GM19240 (cell line): Measurements from ENCODE around the gene ZBTB47.

Source experiments
- DNase-seq: peaks from one replicate; pipeline ENCODE4 v3.0.0; 2011; ENCODE audit warnings: low spot score; ENCODE audit not compliant: insufficient read length

The ZBTB47 gene

DNA sequence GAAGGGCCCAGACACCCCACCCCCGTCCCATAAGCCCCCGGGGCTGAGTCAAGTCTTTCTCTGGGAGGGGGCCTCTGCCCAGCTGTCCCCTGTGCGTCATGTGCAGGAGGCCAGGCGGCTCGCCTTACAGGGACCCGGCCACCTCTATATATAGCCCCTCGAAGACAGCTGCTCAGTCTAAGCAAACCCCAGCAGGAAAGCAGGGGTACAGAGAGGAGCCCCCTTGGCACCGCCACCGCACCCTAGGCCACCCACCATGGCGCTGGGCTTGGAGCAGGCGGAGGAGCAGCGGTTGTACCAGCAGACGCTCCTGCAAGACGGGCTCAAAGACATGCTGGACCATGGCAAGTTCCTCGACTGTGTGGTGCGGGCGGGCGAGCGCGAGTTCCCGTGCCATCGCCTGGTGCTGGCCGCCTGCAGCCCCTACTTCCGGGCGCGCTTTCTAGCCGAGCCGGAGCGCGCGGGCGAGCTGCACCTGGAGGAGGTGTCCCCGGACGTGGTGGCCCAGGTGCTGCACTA is 31.9 kb downstream of the ZBTB47 start, which contains the start of gene KLHL40:
Gene KLHL40 (plus strand): TSS at position 175 of the 519 bp plus-strand sequence. CDS start 82 bp downstream, at position 257.
- no peak for DNase-seq

DNA sequence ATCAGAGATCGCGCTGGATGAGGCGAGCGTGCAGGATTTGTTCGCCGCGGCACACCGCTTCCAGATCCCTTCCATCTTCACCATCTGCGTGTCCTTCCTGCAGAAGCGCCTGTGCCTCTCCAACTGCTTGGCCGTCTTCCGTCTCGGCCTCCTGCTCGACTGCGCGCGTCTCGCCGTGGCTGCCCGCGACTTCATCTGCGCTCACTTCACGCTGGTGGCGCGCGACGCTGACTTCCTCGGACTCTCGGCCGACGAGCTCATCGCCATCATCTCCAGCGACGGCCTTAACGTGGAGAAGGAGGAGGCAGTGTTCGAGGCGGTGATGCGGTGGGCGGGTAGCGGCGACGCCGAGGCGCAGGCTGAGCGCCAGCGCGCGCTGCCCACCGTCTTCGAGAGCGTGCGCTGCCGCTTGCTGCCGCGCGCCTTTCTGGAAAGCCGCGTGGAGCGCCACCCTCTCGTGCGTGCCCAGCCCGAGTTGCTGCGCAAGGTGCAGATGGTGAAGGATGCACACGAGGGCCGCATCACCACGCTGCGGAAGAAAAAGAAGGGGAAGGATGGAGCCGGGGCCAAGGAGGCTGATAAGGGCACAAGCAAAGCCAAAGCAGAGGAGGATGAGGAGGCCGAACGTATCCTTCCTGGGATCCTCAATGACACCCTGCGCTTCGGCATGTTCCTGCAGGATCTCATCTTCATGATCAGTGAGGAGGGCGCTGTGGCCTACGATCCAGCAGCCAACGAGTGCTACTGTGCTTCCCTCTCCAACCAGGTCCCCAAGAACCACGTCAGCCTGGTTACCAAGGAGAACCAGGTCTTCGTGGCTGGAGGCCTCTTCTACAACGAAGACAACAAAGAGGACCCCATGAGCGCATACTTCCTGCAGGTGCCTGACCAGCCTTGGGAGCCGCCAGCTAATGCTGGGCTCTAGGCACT is 32.7 kb downstream of the ZBTB47 start:
- no peak for DNase-seq

DNA sequence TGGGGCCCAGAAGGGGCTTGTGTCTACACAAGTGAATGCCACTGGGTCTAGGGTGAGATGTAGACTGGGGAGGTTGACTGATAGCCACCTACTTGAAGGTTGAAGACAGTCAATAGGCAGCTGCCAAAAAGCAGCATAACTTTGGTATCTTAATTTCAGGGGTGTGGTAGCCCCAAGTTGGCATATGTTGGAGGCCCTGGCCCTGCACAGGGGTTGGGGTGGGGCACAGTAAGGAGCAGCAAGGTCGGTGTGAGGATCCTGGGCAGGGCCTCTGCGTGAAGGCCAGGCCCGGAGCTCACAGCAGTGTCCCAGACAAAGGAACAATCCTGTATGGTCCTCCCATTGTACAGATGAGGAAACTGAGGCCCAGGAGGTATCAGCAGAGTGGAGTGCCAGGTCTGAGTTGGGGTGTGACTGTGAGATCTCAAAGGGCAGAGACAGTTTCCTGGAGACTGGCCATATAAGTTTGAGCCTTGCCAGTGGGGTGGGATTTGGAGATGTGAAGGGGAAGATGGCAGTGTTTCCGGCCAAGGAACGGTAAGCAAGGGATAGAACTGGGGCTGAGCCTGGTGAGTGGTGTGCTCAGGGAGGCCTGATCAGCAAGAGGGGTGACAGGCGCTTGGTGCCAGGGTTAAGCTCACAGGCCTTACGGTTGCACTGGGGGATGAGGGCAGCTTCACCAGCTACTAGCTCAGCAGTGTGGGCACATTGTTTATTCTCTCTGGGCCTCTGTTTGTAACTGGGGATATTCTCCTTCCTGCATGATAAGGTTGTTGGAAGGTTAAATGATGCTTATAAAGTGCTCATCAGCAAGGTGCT is 33.5 kb downstream of the ZBTB47 start:
- DNase-seq: no peak

DNA sequence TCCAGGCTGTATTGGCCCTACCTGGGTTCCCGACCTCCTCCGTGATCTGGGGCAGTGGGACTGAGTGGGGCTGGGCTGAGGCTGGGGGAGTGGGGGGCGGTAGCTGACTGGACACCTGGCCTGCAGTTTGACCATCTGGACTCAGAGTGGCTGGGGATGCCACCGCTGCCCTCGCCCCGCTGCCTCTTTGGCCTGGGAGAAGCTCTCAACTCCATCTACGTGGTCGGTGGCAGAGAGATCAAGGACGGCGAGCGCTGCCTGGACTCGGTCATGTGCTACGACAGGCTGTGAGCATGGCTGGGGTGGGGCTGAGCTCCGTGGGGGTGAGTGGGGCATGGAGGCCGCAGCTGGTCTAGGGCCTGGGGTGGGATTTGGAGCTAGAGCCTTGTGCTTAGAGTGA is 34.5 kb downstream of the ZBTB47 start:
- no peak for DNase-seq

GRCh38 chr3:42688487-42689420 is 35.3 kb downstream of the ZBTB47 start:
- DNase-seq: no peak

- DNase-seq: no peak
Observed at GRCh38 chr3:42689421-42690014, 36.0 kb downstream of the ZBTB47 start.

- DNase-seq: no peak
Observed at GRCh38 chr3:42690191-42690590, 36.7 kb downstream of the ZBTB47 start.

DNA sequence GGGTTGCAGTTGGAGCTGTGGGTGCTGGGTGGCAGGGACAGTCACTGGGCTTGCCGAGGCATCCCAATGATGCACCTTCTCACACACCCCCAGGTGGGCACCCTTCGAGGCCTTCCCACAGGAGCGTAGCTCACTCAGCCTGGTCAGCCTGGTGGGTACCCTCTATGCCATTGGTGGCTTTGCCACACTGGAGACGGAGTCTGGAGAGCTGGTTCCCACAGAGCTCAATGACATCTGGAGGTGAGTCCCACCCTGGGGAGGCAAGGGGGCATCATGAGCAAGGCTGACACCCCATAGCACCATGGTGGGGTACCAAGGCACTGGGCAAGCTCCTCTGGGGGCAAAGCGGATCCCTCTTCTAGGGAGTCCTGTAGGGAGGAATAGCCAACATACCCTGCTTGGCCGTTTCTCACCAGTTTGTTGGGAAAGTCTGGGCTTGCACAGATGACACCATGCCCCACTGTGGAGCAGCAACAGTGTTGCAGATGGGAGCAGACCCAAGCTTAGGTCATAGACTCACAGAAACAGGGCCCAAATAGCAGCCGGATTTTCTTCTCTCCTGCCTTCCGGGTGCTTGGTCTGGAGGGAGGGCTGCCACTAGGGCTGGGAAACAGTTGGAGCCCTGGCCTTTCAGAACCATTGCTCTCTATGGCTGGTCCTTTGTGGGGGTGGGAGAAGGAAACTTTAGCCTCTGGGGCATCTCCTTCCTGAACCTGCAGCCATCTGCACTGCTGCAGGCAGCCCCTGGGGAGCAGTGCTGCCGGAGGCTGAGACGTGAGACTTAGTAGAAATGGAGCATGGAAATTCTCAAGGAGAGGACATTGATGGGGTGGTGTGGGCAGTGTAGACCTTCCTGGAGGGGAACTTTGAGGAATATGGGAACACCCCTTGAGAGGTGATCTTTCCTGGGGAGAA is 37.5 kb downstream of the ZBTB47 start:
- DNase-seq: no peak

DNA sequence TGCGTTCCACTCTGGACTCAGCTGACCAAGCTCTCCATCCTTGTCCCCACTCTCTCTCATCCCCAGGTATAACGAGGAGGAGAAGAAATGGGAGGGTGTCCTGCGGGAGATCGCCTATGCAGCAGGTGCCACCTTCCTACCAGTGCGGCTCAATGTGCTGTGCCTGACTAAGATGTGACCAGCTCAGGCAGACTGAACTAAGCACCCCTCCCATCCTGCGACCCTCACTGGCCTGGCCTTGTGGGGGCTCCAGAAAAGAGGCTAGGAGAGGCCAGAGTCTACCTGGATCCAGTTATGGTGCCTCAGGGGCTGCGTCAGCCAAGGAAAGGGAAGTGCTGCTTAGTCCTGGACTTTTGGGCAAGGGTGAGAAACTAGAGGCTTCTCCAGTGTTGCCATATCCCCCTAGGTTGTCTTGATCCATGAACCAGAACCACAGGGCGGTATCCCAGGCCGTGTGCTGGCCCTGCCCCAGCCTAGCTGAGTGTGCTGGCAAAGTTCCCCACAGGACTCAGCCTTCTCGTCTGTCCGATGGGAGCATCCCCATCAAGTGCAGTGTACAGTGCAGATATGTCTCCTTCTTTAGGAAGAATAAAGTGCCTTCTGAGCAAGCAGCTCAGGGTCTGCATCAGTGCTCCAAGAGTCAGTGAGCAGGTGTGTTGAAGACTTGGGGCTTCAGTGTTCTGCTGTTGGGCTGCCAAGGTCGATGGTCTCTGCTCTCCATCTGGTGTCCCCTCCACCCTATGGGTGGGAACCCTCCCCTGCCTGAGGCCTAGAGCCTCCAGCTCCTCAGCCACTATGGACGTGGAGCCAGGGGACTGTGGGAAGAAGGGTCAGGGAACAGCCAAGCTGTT is 38.5 kb downstream of the ZBTB47 start:
- no peak for DNase-seq

- DNase-seq: no peak
Observed at GRCh38 chr3:42692667-42693529, 39.4 kb downstream of the ZBTB47 start.

DNA sequence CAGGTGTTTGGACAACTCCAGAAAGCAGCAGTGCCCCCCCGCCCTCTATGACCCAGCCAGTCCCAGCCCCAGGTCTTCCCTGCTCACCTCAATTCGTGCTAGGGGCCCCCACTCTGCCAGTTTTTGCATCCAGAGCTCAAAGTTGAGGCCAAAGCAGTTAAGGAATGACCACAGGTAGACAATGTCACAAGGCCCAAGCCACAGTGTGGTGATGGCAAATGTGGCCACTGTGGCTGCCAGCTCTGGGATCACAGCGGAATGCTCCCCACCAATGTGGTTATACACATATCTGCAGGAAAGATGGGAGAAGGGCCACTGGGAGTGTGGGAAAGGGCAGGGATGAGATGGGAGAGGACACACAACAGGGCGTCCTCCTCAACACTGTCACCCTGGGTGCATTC is 40.0 kb downstream of the ZBTB47 start:
- DNase-seq: no peak

GRCh38 chr3:42694366-42694765 is 40.9 kb downstream of the ZBTB47 start:
- no peak for DNase-seq

- DNase-seq: no peak
Observed at GRCh38 chr3:42696356-42697288, 43.1 kb downstream of the ZBTB47 start.

GRCh38 chr3:42697289-42698051 is 44.0 kb downstream of the ZBTB47 start:
- DNase-seq: no peak

- DNase-seq: no peak
Observed at GRCh38 chr3:42698216-42698910, 44.9 kb downstream of the ZBTB47 start.
